ENCODE results near the gene PNMA6E.

PNMA6E gene

DNA sequence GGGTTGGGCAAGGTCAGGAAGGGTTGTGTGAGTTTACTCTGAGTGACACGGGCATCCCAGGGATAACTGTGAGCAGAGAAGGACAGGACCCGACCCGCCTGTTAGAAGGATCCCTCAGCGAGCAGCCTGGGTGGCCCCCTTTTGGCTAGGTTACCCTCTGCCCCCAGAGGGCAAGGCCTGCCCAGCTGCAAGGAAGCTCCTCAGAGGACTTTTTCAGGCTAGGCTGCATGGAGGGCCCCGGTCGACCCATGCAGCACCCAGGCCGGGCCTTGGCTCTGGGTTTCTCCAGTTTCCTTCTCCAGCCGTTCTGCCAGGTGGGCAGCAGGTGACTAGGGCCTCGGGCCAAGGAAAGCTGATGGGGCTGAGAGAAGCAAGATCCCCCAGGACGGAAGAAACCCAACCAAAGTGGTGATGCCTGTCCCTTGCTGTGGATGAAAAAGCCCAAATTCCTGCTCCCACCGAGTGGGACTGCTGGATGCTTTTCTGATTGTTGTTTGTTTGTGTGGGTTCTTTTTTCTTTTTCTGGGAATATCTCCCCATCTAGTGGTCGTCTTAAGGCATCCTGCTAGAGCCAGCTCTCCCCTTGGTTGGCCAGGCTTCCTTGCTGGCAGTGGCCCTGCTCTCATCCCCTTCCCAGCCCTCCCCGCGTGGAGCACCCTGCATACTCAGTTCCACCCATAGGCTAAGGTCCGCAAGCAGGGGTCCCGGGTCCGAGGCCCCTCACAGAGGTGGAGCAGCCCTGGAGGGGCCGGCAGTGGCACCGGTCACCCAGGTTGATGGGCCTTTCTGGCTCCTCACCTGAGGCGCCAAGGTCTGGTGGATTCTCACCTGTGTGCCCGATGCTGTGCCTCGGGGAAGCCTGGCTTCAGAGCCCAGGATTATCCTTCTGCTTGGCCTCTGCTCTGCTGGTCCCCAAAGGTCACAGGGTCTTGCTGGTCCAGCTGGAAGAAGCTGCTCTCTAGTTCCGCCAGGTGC, 11.9 kb upstream of the PNMA6E start:
- Histone ChIP-seq H3K36me3 (ENCODE audit: insufficient read depth, low read length) (no peaks in the 10 kb centered on the region), H3K27ac (ENCODE audit: low read depth, low read length) (no peak overlapping the region), H3K4me3 (ENCODE audit: low read length) (no peak overlapping the region), H3K4me1 (ENCODE audit: insufficient read depth, low read length) (no peaks in the 10 kb centered on the region), H3K9ac (ENCODE audit: low read depth, low read length) (no peak overlapping the region), H3K9me3 (ENCODE audit: insufficient read depth, low read depth, low read length) (no peaks in the 10 kb centered on the region), H3K27me3 (ENCODE audit: insufficient read depth, low read length) (peaks cover 25% of the 10 kb centered on the region)
- 83% methylated on average over 22 of the region's 23 CpGs for WGBS

- H3K4me1 ChIP-seq (ENCODE audit: insufficient read depth, low read length): no peaks in the 10 kb centered on the region
- H3K4me3 ChIP-seq (ENCODE audit: low read length): peak overlapping the region; percentile 45
- WGBS: 85% methylated on average over 17 of the region's 17 CpGs
- peaks cover 25% of the 10 kb centered on the region for H3K27me3 ChIP-seq (ENCODE audit: insufficient read depth, low read length)
- no peak overlapping the region for H3K27ac ChIP-seq (ENCODE audit: low read depth, low read length)
- H3K9ac ChIP-seq (ENCODE audit: low read depth, low read length): no peak overlapping the region
- no peaks in the 10 kb centered on the region for H3K36me3 ChIP-seq (ENCODE audit: insufficient read depth, low read length)
- no peaks in the 10 kb centered on the region for H3K9me3 ChIP-seq (ENCODE audit: insufficient read depth, low read depth, low read length)
Measured at GRCh38 chrX:153411988-153412574, 10.9 kb upstream of the PNMA6E start.

DNA sequence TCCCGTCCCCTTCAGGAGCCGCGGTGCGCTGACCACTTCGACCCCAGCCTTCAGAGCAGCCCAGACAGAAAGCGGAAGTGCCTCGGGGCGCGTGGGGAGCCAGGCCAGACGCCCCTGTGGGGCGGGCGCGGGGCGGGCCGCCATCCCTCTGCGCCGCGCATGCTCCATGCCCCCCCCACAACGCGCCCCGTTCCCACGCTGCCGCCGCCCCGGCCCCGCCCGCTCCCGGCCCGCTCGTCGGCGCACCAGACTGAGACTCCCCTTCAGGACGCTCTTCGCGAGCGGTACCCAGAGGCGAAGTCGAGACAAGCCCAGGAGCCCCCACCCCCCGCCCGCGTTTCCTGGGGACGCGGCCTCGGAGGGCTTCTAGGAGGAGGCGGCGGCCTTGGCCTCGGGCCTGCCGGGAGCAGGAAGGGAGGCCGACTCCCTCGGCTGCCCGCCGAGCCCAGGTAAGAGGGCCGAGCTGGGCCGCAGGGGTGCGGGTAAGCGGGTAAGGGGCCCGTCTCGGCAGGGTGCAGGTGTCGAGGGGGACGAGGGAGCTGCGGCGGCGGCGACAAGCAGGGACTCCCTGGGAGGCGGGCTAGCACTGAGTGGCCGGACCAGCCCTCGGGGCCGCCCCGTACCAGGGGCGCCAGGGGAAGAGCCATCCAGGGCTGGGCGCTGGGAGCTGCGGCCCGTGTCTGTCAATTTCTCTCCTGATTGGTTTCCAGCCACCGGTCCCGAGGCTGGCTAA, 10.3 kb upstream of the PNMA6E start, which contains the start of gene ZFP92:
TSS of gene ZFP92 (plus strand) at position 218 of the 733 bp plus-strand sequence. CDS start 6,851 bp downstream, outside the sequence.
- Histone ChIP-seq H3K9ac (ENCODE audit: low read depth, low read length) (no peak within 1 kb of the TSS), H3K27me3 (ENCODE audit: insufficient read depth, low read length) (peaks cover 25% of the 10 kb centered on the region), H3K27ac (ENCODE audit: low read depth, low read length) (no peak within 1 kb of the TSS), H3K4me1 (ENCODE audit: insufficient read depth, low read length) (no peaks in the 10 kb centered on the region), H3K4me3 (ENCODE audit: low read length) (peak within 1 kb of the TSS; percentile 45), H3K36me3 (ENCODE audit: insufficient read depth, low read length) (no peaks in the 10 kb centered on the region), H3K9me3 (ENCODE audit: insufficient read depth, low read depth, low read length) (no peaks in the 10 kb centered on the region)
- WGBS: 6% methylated on average over 64 of the region's 75 CpGs

- H3K27me3 ChIP-seq (ENCODE audit: insufficient read depth, low read length): peaks cover 25% of the 10 kb centered on the region
- H3K27ac ChIP-seq (ENCODE audit: low read depth, low read length): no peak overlapping the region
- no peaks in the 10 kb centered on the region for H3K36me3 ChIP-seq (ENCODE audit: insufficient read depth, low read length)
- H3K4me3 ChIP-seq (ENCODE audit: low read length): peak overlapping the region; percentile 45
- no peak overlapping the region for H3K9ac ChIP-seq (ENCODE audit: low read depth, low read length)
- no peaks in the 10 kb centered on the region for H3K4me1 ChIP-seq (ENCODE audit: insufficient read depth, low read length)
- 46% methylated on average over 12 of the region's 12 CpGs for WGBS
- no peaks in the 10 kb centered on the region for H3K9me3 ChIP-seq (ENCODE audit: insufficient read depth, low read depth, low read length)
Measured at GRCh38 chrX:153410888-153411254, 9.7 kb upstream of the PNMA6E start.

DNA sequence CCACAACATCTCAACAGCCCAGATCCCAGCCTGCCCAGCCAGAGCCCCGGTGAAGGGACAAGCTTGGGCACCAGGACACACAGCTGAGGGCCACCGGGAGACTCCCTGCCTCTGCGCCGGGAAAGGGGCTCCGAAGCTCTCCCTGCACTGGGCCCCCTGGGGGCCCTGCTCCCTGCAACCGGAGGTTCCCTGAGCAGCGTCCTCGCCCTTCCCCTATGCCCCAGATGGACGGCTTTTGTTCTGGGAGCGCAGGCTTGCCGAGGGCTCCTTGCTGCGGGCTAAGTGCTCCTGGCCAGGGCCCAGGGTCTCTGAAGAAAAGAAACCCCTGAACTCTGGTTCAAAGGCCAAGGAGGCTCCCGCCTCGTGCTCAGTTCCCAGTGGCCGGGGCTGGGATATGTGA, 9.2 kb upstream of the PNMA6E start:
- Histone ChIP-seq H3K9ac (ENCODE audit: low read depth, low read length) (no peak overlapping the region), H3K9me3 (ENCODE audit: insufficient read depth, low read depth, low read length) (no peaks in the 10 kb centered on the region), H3K4me1 (ENCODE audit: insufficient read depth, low read length) (no peaks in the 10 kb centered on the region), H3K36me3 (ENCODE audit: insufficient read depth, low read length) (no peaks in the 10 kb centered on the region), H3K4me3 (ENCODE audit: low read length) (no peak overlapping the region), H3K27ac (ENCODE audit: low read depth, low read length) (no peak overlapping the region), H3K27me3 (ENCODE audit: insufficient read depth, low read length) (peaks cover 25% of the 10 kb centered on the region)
- WGBS: 84% methylated on average over 15 of the region's 15 CpGs

DNA sequence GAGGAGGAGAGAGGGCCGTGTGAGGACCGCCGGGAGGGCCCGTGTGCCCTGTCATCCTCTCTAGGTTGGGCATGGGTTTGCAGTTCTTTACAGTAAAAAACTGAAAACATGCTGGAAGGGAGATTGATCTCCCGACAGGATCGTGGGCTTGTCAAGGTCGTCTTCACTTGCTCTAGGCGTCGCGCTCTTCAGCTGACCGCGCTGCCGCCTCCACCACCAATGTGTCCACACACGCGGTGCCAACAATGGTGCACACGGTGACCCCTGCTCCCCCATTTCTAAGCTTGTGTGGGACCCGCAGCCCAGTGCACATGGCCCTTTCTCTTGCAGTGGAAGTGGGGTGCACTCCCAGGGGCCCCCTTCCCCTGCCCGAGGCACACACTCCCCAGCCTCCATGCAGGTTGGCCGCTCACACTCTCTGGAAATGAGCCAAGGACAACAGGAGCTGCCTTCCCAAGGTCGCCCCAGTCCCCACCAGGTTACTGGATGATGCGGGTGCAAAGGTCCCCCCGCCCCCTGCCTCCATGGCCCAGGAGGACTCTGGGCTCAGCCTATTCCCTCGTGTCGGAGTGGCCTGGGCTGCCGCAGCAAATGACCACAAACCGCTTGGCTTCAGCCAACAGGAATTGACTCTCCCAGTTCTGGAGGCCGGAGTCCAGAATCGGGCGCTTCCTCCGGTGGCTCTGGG, 8.4 kb upstream of the PNMA6E start:
- peaks cover 25% of the 10 kb centered on the region for H3K27me3 ChIP-seq (ENCODE audit: insufficient read depth, low read length)
- WGBS: 94% methylated on average over 30 of the region's 30 CpGs
- no peak overlapping the region for H3K27ac ChIP-seq (ENCODE audit: low read depth, low read length)
- no peak overlapping the region for H3K4me3 ChIP-seq (ENCODE audit: low read length)
- H3K9ac ChIP-seq (ENCODE audit: low read depth, low read length): no peak overlapping the region
- H3K4me1 ChIP-seq (ENCODE audit: insufficient read depth, low read length): no peaks in the 10 kb centered on the region
- no peaks in the 10 kb centered on the region for H3K9me3 ChIP-seq (ENCODE audit: insufficient read depth, low read depth, low read length)
- H3K36me3 ChIP-seq (ENCODE audit: insufficient read depth, low read length): no peaks in the 10 kb centered on the region

DNA sequence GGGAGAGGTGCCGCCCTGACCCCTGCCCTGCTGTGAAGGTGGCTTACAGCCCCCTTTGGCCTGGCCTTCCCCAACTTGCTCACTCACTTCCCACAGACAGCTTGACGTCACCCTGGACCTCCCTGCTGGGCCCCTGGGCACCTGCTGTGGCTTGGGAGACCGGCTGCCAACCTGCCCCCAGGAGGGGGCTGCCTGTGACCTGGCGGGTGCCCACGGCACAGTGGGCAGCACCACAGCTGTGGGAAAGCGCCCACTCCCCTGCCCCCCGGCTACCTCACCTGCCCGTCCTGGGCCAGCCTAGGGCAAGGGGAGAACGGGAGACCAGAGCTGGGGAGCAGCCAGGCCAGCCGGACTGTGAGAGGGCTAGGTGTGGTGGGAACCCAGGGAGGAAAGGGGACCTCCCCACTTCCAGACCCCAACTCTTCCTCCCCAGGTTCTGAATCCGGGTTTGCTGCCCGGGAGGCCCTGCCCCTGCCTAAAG, 7.8 kb upstream of the PNMA6E start:
- no peaks in the 10 kb centered on the region for H3K9me3 ChIP-seq (ENCODE audit: insufficient read depth, low read depth, low read length)
- no peak overlapping the region for H3K4me3 ChIP-seq (ENCODE audit: low read length)
- no peaks in the 10 kb centered on the region for H3K4me1 ChIP-seq (ENCODE audit: insufficient read depth, low read length)
- H3K9ac ChIP-seq (ENCODE audit: low read depth, low read length): no peak overlapping the region
- no peak overlapping the region for H3K27ac ChIP-seq (ENCODE audit: low read depth, low read length)
- H3K27me3 ChIP-seq (ENCODE audit: insufficient read depth, low read length): peaks cover 25% of the 10 kb centered on the region
- no peaks in the 10 kb centered on the region for H3K36me3 ChIP-seq (ENCODE audit: insufficient read depth, low read length)
- 93% methylated on average over 10 of the region's 12 CpGs for WGBS

- no peaks in the 10 kb centered on the region for H3K9me3 ChIP-seq (ENCODE audit: insufficient read depth, low read depth, low read length)
- H3K27me3 ChIP-seq (ENCODE audit: insufficient read depth, low read length): peaks cover 25% of the 10 kb centered on the region
- no peak overlapping the region for H3K9ac ChIP-seq (ENCODE audit: low read depth, low read length)
- no peak overlapping the region for H3K4me3 ChIP-seq (ENCODE audit: low read length)
- H3K36me3 ChIP-seq (ENCODE audit: insufficient read depth, low read length): no peaks in the 10 kb centered on the region
- H3K4me1 ChIP-seq (ENCODE audit: insufficient read depth, low read length): no peaks in the 10 kb centered on the region
- H3K27ac ChIP-seq (ENCODE audit: low read depth, low read length): no peak overlapping the region
- WGBS: 91% methylated on average over 10 of the region's 10 CpGs
Measured at GRCh38 chrX:153408221-153408721, 7.1 kb upstream of the PNMA6E start.

DNA sequence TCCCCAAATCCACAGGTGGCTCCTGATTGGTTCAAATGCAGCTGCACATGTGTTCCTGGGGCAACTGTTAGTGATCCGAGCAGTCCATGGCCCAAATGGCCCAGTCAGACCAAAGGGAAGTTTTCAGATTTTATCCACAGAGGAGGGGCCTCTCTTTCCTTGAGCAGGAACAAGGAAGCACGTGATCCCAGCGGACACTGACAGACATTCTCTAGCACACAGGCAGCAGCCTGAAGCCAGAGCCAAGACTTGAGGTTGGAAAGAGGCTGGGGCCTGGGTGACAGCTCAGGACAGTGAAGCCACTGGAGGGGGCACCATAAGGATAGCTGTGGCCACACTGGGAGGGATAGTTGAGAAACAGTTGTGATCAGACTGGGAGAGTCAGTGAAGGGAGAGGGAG, 6.6 kb upstream of the PNMA6E start:
- Histone ChIP-seq H3K36me3 (ENCODE audit: insufficient read depth, low read length) (no peaks in the 10 kb centered on the region), H3K27ac (ENCODE audit: low read depth, low read length) (no peak overlapping the region), H3K4me1 (ENCODE audit: insufficient read depth, low read length) (no peaks in the 10 kb centered on the region), H3K27me3 (ENCODE audit: insufficient read depth, low read length) (peaks cover 25% of the 10 kb centered on the region), H3K9ac (ENCODE audit: low read depth, low read length) (no peak overlapping the region), H3K9me3 (ENCODE audit: insufficient read depth, low read depth, low read length) (no peaks in the 10 kb centered on the region), H3K4me3 (ENCODE audit: low read length) (no peak overlapping the region)
- WGBS: 88% methylated on average over 3 of the region's 3 CpGs

- H3K9ac ChIP-seq (ENCODE audit: low read depth, low read length): no peak overlapping the region
- no peaks in the 10 kb centered on the region for H3K36me3 ChIP-seq (ENCODE audit: insufficient read depth, low read length)
- H3K4me1 ChIP-seq (ENCODE audit: insufficient read depth, low read length): no peaks in the 10 kb centered on the region
- WGBS: 89% methylated on average over 7 of the region's 7 CpGs
- peaks cover 18% of the 10 kb centered on the region for H3K27me3 ChIP-seq (ENCODE audit: insufficient read depth, low read length)
- H3K9me3 ChIP-seq (ENCODE audit: insufficient read depth, low read depth, low read length): no peaks in the 10 kb centered on the region
- H3K4me3 ChIP-seq (ENCODE audit: low read length): no peak overlapping the region
- H3K27ac ChIP-seq (ENCODE audit: low read depth, low read length): no peak overlapping the region
Measured at GRCh38 chrX:153406903-153407302, 5.8 kb upstream of the PNMA6E start.
